DOHH2 (cell line): ENCODE results near the gene VPS9D1.

Source experiments
- H3F3A ChIP-seq: fragments of 200-600 bp; sonication (generic), shearing (Covaris generic); 2 replicates; pipeline ENCODE4 v1.6.0; 2016; ENCODE audit warnings: antibody characterized with exemption, mild to moderate bottlenecking; ENCODE audit not compliant: control insufficient read depth, insufficient read depth
- H3K27ac ChIP-seq: fragments of 200-600 bp; sonication (generic); 2 replicates; pipeline ENCODE4 v1.5.1; 2014; ENCODE audit warnings: low read depth, mild to moderate bottlenecking, low read length, moderate library complexity
- H3K27me3 ChIP-seq: fragments of 200-600 bp; sonication (generic); 2 replicates; pipeline ENCODE4 v1.6.1; 2014; ENCODE audit warnings: mild to moderate bottlenecking, low read length, mixed read lengths; ENCODE audit not compliant: control insufficient read depth
- H3K36me3 ChIP-seq: fragments of 200-600 bp; sonication (generic); 2 replicates; pipeline ENCODE4 v1.6.1; 2014; ENCODE audit warnings: mild to moderate bottlenecking, low read length, moderate library complexity, mixed read lengths; ENCODE audit not compliant: control insufficient read depth
- H3K4me1 ChIP-seq: fragments of 200-600 bp; sonication (generic); 2 replicates; pipeline ENCODE4 v1.6.1; 2014; ENCODE audit warnings: mild to moderate bottlenecking, low read length, mixed read lengths; ENCODE audit not compliant: control insufficient read depth
- H3K4me2 ChIP-seq: fragments of 200-600 bp; sonication (generic); 2 replicates; pipeline ENCODE4 v1.6.0; 2014; ENCODE audit warnings: mild to moderate bottlenecking, low read length, moderate library complexity
- H3K4me3 ChIP-seq: fragments of 200-600 bp; sonication (generic); 2 replicates; pipeline ENCODE4 v1.5.1; 2014; ENCODE audit warnings: mild to moderate bottlenecking, low read length, mixed read lengths
- H3K79me2 ChIP-seq: fragments of 200-600 bp; sonication (generic); 2 replicates; pipeline ENCODE4 v1.6.1; 2014; ENCODE audit warnings: mild to moderate bottlenecking, low read length, mixed read lengths; ENCODE audit not compliant: control insufficient read depth
- H3K9me2 ChIP-seq: fragments of 200-600 bp; sonication (generic); replicated peaks from 2 replicates; pipeline ENCODE4 v1.6.1; 2014; ENCODE audit warnings: mild to moderate bottlenecking, low read length, mixed read lengths; ENCODE audit not compliant: control insufficient read depth
- H3K9me3 ChIP-seq: fragments of 200-600 bp; sonication (generic); 2 replicates; pipeline ENCODE4 v1.6.1; 2014; ENCODE audit warnings: antibody characterized with exemption, low read length, mixed read lengths; ENCODE audit not compliant: control insufficient read depth, insufficient read depth
- H4K20me1 ChIP-seq: fragments of 200-600 bp; sonication (generic); 2 replicates; pipeline ENCODE4 v1.6.0; 2014; ENCODE audit warnings: low read depth, mild to moderate bottlenecking, antibody characterized with exemption, low read length, moderate library complexity; ENCODE audit not compliant: control insufficient read depth, insufficient read depth
- EZH2phosphoT487 ChIP-seq: fragments of 200-600 bp; sonication (generic); IDR thresholded peaks from 2 replicates; pipeline ENCODE4 v1.6.1; 2017; ENCODE audit warnings: borderline replicate concordance, mild to moderate bottlenecking, antibody characterized with exemption, low read length, moderate library complexity, mixed read lengths
- TF ChIP-seq, protein P1 (sequence below): fragments of 200-600 bp; sonication (generic); IDR thresholded peaks from one replicate; pipeline ENCODE4 v1.5.1; 2014; ENCODE audit warnings: antibody characterized with exemption, mild to moderate bottlenecking, low read depth, low read length; ENCODE audit not compliant: poor library complexity, severe bottlenecking

The VPS9D1 gene

DNA sequence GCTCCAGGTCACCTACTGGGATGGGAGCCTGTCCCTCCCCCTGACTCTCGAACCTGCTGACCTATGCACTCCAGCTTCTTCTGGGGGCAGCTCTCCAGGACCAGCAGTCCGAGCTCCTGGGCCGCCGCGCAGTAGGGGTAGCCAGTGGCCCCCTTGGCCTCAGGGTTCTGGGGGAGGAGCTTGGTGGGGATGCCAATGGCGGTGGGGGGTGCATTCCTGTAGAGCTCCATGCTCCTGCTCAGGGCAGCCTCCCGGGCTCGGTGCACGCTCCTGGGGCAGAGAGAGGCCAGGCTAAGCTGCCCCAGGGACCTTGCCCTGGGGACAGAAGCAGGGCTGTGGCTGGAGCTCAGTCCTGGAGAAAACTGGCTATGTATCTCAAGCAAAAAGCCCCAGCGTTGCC is 11.5 kb downstream of the VPS9D1 start:
- Histone ChIP-seq H4K20me1 (no peaks in the 10 kb centered on the region), H3K9me2 (no peaks in the 10 kb centered on the region), H3F3A (no peaks in the 10 kb centered on the region), H3K27ac (no peak overlapping the region), H3K9me3 (no peaks in the 10 kb centered on the region), H3K79me2 (peaks cover 16% of the 10 kb centered on the region), H3K4me3 (no peak overlapping the region), H3K4me1 (peaks cover 11% of the 10 kb centered on the region), H3K36me3 (peaks cover 8% of the 10 kb centered on the region), H3K4me2 (no peak overlapping the region), H3K27me3 (no peaks in the 10 kb centered on the region)
- no peak for TF ChIP-seq EZH2phosphoT487
- TF ChIP-seq, protein P1, sequence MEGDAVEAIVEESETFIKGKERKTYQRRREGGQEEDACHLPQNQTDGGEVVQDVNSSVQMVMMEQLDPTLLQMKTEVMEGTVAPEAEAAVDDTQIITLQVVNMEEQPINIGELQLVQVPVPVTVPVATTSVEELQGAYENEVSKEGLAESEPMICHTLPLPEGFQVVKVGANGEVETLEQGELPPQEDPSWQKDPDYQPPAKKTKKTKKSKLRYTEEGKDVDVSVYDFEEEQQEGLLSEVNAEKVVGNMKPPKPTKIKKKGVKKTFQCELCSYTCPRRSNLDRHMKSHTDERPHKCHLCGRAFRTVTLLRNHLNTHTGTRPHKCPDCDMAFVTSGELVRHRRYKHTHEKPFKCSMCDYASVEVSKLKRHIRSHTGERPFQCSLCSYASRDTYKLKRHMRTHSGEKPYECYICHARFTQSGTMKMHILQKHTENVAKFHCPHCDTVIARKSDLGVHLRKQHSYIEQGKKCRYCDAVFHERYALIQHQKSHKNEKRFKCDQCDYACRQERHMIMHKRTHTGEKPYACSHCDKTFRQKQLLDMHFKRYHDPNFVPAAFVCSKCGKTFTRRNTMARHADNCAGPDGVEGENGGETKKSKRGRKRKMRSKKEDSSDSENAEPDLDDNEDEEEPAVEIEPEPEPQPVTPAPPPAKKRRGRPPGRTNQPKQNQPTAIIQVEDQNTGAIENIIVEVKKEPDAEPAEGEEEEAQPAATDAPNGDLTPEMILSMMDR: no peak

DNA sequence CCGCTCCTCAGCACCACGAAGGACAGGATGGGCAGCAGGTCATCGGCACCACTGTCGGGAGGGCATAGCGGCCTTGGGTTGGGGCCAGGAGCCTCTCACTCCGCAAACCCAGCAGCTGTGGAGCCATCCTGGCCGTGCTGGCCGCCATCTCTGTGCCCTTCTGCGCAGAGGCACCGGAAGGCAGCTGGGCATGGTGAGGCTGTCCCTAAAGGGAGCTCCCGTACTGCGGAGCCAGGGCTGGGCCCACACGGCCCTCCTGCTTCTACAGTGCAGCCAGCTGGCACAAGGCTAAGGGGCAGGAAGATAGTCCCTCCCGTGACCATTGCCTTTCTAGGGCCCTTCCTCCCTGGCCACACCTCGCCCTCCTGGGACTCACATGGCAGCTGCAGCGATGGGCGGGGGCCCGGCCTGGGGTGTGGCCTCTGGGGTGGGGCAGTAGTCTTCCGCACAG is 12.2 kb downstream of the VPS9D1 start:
- no peaks in the 10 kb centered on the region for H4K20me1 ChIP-seq
- peaks cover 11% of the 10 kb centered on the region for H3K4me1 ChIP-seq
- peaks cover 15% of the 10 kb centered on the region for H3K79me2 ChIP-seq
- TF ChIP-seq, protein P1: no peak
- no peak for TF ChIP-seq EZH2phosphoT487
- peaks cover 6% of the 10 kb centered on the region; the same call in 1 of the 2 replicates for H3K36me3 ChIP-seq
- no peak overlapping the region for H3K4me3 ChIP-seq
- H3K4me2 ChIP-seq: no peak overlapping the region
- H3K9me2 ChIP-seq: no peaks in the 10 kb centered on the region
- no peaks in the 10 kb centered on the region for H3F3A ChIP-seq
- H3K27ac ChIP-seq: no peak overlapping the region
- no peaks in the 10 kb centered on the region for H3K9me3 ChIP-seq
- H3K27me3 ChIP-seq: no peaks in the 10 kb centered on the region

DNA sequence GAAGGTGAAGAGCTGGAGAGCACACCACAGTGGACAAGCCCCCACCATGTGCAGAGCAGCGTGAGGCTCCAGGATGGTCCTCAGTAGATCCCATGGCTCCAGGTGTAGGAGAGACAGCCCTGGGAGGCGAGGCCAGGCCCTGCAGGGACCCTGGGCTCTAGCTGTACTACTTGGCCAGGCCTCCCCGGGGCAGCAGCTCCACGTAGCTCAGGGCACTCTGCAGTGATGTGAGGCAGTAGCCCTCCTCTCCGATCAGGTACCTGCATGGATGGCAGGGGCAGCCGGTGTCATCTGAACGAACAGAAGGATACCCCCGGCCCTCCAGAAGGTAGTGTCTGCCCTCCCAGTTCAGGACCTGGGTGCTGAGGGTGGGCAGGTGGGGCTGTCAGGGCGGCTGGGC is 13.0 kb downstream of the VPS9D1 start:
- H3K27me3 ChIP-seq: no peaks in the 10 kb centered on the region
- H4K20me1 ChIP-seq: no peaks in the 10 kb centered on the region
- no peaks in the 10 kb centered on the region for H3K9me3 ChIP-seq
- peaks cover 2% of the 10 kb centered on the region; the same call in 1 of the 2 replicates for H3K36me3 ChIP-seq
- peaks cover 8% of the 10 kb centered on the region for H3K4me1 ChIP-seq
- H3K79me2 ChIP-seq: peaks cover 10% of the 10 kb centered on the region
- no peak overlapping the region for H3K4me3 ChIP-seq
- no peak overlapping the region for H3K4me2 ChIP-seq
- H3K9me2 ChIP-seq: no peaks in the 10 kb centered on the region
- H3K27ac ChIP-seq: no peak overlapping the region
- TF ChIP-seq, protein P1: no peak
- no peak for TF ChIP-seq EZH2phosphoT487
- no peaks in the 10 kb centered on the region for H3F3A ChIP-seq
